ENCODE data around the gene YJEFN3.

Gene YJEFN3

DNA sequence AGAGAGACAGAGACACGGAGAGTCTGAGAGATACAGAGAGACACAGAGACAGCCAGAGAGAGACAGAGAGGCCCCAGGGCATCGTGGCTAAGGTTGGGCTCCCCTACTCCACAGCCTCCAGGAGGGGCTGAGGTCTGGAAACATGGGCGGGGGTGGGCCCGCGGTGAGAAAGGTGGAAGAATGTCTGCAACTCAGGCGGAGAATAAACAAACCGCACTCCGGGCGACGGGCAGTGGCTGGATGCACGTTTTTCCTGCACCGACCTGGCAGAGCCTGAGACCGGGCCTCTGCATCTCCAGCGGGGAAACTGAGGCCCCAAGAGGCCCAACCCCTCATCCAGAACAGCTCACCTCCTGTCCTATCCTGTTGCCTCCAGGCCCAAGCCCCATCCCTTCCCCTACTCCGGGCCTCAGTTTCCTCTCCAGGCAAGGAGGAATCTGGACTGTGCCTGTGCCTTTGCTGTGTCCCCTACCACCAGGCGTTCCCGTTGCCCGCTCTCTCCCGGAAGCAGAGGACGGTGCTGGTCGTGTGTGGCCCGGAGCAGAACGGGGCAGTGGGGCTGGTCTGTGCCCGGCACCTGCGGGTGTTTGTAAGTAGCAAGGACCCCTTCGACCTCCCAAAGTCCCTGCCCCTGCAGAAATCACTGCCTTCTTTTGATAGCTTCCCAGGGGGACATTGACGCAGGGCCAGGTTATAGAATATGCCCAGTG, 6.0 kb downstream of the YJEFN3 start:
- no peak overlapping the region for H3K4me3 ChIP-seq (ENCODE audit: low read length)
- TF ChIP-seq ZNF274 (IDR thresholded peaks at IDR 0.05; ENCODE audit: low read depth, low read length) = no peak

DNA sequence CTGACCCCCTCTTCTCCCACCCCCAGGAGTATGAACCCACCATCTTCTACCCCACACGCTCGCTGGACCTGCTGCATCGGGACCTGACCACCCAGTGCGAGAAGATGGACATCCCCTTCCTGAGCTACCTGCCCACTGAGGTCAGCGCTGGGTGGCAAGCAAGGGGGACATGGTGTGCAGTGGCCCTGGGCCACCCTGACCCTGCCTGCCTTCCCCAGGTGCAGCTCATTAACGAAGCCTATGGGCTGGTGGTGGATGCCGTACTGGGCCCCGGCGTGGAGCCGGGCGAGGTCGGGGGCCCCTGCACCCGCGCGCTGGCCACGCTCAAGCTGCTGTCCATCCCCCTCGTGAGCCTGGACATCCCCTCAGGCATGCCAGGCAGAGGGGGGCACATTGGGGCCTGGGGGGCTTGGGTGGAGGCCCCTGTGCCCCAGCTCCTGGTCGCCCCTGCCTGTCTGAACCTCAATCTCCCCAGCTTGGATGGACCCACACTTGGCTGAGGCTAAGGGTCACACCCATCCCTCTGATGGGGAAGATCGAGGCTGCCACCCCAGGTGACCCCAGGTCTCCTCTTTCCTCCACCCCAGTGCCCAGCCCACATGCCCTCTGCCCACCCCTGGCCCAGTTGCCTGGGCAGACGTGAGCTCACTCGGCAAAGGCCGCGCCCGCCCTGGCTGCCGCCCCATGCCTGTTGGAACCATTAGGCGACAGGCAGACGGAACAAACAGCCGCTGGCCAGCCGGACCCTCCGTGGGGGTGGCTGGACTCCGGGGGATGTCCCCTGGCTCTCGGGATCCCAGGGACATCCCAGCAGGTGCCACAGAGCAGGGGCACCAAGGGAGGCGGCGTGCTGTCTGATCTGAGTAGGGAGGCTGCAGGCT, 6.8 kb downstream of the YJEFN3 start:
- no peak overlapping the region for H3K4me3 ChIP-seq (ENCODE audit: low read length)
- TF ChIP-seq ZNF274 (IDR thresholded peaks at IDR 0.05; ENCODE audit: low read depth, low read length) = no peak

DNA sequence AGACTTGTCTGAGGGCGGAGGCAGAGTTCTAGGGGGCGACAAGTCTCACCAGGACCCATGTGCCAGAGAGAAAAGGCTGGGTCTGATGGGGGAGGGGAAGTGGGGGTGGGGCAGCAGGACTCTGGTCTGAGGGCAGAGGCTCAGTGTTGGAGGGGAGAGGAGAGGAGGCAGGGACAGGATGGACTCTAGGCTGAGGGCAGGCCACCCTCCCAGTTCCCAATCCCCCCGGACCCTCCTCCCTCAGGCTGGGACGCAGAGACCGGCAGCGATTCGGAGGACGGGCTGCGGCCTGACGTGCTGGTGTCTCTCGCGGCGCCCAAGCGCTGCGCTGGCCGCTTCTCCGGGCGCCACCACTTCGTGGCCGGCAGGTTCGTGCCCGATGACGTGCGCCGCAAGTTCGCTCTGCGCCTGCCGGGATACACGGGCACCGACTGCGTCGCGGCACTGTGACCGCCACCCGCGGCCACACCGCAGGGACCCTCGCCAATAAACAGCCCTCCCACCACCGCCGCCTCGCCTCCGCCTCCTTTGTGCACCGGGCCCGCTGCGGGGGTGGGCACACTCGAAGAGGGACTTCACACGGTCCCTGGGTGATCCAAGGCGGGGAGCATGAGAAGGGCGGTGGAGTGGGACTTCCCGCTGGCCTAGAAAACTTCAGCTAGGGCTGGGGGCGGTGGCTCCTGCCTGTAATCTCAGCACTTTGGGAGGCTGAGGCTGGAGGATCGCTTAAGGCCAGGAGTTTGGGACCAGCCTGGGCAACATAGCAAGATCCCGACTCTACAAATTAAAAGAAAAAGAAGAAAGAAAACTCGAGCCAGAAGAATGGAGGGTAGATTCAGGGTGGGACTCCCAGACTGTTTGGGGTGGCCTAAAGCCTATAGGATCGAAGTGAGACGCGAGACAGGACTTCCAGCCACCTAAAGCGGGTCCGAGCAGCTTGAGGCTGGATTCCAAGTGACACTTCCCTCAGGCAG, 8.7 kb downstream of the YJEFN3 start:
- TF ChIP-seq ZNF274 (IDR thresholded peaks at IDR 0.05; ENCODE audit: low read depth, low read length) = no peak
- H3K4me3 ChIP-seq (ENCODE audit: low read length) = no peak overlapping the region

GRCh38 chr19:19538061-19538784, 9.5 kb downstream of the YJEFN3 start, which contains the start of gene CILP2:
TSS of gene CILP2 (plus strand) at chr19:19538265. CDS start at chr19:19538350, 85 bp downstream.
- TF ChIP-seq ZNF274 (IDR thresholded peaks at IDR 0.05; ENCODE audit: low read depth, low read length) = no peak
- H3K4me3 ChIP-seq (ENCODE audit: low read length) = no peak within 1 kb of the TSS

- no peak for TF ChIP-seq ZNF274 (IDR thresholded peaks at IDR 0.05; ENCODE audit: low read depth, low read length)
- no peak overlapping the region for H3K4me3 ChIP-seq (ENCODE audit: low read length)
These were observed 10.1 kb downstream of the YJEFN3 start for GRCh38 chr19:19538785-19539166.

GRCh38 chr19:19539698-19540063, 11.0 kb downstream of the YJEFN3 start:
- H3K4me3 ChIP-seq (ENCODE audit: low read length) = no peak overlapping the region
- no peak for TF ChIP-seq ZNF274 (IDR thresholded peaks at IDR 0.05; ENCODE audit: low read depth, low read length)

DNA sequence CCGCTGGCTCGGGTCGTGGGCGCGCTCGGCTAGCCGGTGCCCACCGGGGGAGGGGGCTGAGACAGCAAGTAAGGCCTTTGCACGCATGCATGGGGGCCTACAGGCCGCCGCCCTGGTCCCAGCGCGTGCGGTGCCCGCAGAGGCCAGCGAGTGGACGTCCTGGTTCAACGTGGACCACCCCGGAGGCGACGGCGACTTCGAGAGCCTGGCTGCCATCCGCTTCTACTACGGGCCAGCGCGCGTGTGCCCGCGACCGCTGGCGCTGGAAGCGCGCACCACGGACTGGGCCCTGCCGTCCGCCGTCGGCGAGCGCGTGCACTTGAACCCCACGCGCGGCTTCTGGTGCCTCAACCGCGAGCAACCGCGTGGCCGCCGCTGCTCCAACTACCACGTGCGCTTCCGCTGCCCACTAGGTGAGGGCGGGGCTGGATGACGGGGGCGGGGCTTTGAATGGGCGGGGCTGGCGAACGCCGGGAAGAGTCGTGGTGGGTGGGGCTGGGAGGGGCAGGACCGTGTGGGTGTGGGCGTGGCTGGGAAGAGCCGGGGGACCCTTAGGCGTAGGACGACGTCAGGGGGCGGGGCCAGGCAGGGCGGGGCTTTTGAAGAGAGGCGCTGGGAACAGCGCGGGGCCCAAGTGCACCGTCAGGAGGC, 11.5 kb downstream of the YJEFN3 start:
- no peak for TF ChIP-seq ZNF274 (IDR thresholded peaks at IDR 0.05; ENCODE audit: low read depth, low read length)
- H3K4me3 ChIP-seq (ENCODE audit: low read length) = no peak overlapping the region; the same call in 1 of the 2 replicates

DNA sequence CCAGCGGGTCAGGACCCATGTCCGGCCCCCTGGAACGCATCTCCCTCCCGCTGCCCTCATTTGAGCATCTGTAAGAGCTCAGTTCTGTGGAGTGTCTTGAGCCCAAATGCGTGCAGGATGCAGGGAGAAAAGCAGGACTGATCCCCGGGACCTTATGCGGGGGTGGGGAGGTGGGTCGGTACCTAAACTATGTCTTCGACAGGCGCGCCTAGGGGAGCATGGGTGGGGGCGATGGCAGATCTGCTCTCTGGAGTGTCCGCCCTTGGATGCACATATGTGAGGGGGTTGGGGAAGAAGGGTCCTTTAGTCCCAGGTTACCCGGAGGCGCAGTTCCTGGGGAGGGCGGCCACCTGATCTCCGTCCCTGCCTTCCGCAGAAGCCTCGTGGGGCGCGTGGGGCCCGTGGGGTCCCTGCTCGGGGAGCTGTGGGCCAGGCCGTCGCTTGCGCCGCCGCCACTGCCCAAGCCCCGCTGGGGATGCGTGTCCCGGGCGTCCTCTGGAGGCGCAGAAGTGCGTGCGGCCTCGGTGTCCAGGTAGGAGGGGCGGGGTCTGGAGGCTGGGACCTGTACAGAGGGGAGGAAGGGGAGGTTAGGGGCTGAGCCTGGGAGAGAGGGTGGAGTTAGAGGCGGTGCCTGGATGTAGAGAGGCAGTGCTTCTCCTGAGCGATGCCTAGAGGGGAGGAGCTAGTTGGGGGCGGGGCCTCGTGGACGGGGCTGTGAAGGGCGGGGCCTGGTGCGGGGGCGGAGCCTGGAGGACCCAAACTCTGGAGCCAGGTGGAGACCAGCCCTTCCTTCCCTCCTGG, 12.2 kb downstream of the YJEFN3 start:
- TF ChIP-seq ZNF274 (IDR thresholded peaks at IDR 0.05; ENCODE audit: low read depth, low read length) = no peak
- H3K4me3 ChIP-seq (ENCODE audit: low read length) = no peak overlapping the region; the same call in 1 of the 2 replicates

DNA sequence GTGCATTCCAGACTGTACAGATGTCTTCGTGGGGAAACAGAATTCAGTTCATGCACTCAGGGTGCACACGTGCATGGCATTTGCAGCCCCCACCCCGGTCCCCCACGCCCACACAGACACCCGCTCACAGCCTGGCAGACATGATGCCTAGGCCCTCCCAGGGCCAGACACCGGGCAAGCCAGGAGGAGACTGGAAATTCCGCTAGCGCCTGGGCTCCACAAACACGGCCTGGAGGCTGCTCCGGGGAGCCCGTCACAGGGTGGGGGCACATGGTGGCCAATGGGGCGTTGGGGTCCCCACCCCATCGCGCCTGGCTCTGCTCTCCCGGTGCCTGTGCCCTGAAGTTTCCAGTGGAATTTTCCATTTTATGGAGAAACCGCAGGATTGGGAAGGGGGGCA, 12.9 kb downstream of the YJEFN3 start:
- no peak overlapping the region for H3K4me3 ChIP-seq (ENCODE audit: low read length)
- no peak for TF ChIP-seq ZNF274 (IDR thresholded peaks at IDR 0.05; ENCODE audit: low read depth, low read length)

- no peak for TF ChIP-seq ZNF274 (IDR thresholded peaks at IDR 0.05; ENCODE audit: low read depth, low read length)
- no peak overlapping the region for H3K4me3 ChIP-seq (ENCODE audit: low read length)
These were observed 13.8 kb downstream of the YJEFN3 start for GRCh38 chr19:19542507-19542906.

DNA sequence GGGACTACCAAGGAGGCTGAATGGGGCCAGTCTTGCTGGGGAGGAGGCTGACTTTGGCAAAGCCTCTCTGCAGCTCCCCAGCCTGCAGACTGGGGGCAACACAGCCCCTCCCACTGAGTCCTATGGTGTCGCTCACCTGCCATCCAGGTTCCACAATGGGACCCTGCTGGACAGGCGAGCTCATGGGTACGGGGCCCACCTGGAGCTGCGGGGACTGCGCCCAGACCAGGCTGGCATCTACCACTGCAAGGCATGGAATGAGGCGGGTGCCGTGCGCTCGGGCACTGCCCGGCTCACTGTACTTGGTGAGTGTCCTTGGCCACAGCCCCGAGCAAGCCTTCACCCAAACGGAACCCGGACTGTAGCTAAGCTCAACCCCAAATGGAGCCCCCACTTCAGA, 14.4 kb downstream of the YJEFN3 start:
- no peak for TF ChIP-seq ZNF274 (IDR thresholded peaks at IDR 0.05; ENCODE audit: low read depth, low read length)
- no peak overlapping the region for H3K4me3 ChIP-seq (ENCODE audit: low read length)

DNA sequence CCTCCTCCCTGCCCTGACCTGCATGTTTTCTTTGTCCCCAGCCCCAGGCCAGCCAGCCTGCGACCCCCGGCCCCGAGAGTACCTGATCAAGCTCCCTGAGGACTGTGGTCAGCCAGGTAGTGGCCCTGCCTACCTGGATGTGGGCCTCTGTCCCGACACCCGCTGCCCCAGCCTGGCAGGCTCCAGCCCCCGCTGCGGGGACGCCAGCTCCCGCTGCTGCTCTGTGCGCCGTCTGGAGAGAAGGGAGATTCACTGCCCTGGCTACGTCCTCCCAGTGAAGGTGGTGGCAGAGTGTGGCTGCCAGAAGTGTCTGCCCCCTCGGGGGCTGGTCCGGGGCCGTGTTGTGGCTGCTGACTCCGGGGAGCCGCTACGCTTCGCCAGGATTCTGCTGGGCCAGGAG, 14.9 kb downstream of the YJEFN3 start:
- no peak for TF ChIP-seq ZNF274 (IDR thresholded peaks at IDR 0.05; ENCODE audit: low read depth, low read length)

More for the DNA sequence above, 14.9 kb downstream of the YJEFN3 start:
- no peak overlapping the region for H3K4me3 ChIP-seq (ENCODE audit: low read length)

Data from GM08714 (cell line).